GM06990 (cell line): ENCODE measurements around the gene MAB21L2.
"Not testable (repeated sequence)": the region's sequence is repeated elsewhere in the genome, so short reads cannot be mapped to it uniquely, and the experiment has no call there.

Experiments
- DNase-seq: peaks from one replicate; pipeline ENCODE4 v3.0.0-alpha.2; 2011; ENCODE audit not compliant: insufficient read length; ENCODE audit errors: extremely low read depth
- H3K27me3 ChIP-seq: replicated peaks from 2 replicates; pipeline ENCODE4 v1.6.0; 2011; ENCODE audit warnings: low read length; ENCODE audit not compliant: control insufficient read depth, insufficient read depth
- H3K36me3 ChIP-seq: 2 replicates; pipeline ENCODE4 v1.5.1; 2011; ENCODE audit warnings: low read length; ENCODE audit not compliant: control insufficient read depth, insufficient read depth
- H3K4me3 ChIP-seq: replicated peaks from 2 replicates; pipeline ENCODE4 v1.5.1; 2011; ENCODE audit warnings: low read depth, mild to moderate bottlenecking, control low read depth, low read length
- TF ChIP-seq, protein P1 (sequence below): IDR thresholded peaks from 2 replicates; pipeline ENCODE4 v1.5.1; 2011; ENCODE audit warnings: low read length, control low read depth, mild to moderate bottlenecking, inconsistent platforms; ENCODE audit not compliant: insufficient read depth, poor library complexity, severe bottlenecking

The MAB21L2 gene

DNA sequence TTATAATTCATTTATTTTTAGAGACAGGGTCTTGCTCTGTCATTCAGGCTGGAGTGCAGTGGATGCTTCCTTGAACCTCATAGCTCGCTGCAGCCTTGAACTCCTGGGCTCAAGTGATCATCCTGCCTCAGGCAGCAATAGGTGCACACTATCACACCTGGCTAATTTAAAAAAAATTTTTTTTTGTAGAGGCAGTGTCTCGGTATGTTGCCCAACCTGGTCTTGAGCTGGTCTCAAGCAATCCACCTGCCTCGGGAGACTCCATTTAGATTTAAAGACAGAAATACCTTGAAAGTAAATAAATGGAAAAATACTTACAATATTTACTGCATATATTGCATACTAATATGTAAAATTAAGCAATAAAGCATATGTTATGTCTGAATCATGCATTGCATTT lies 40.3 kb upstream of the MAB21L2 start:
- no peak for DNase-seq
- no peaks in the 10 kb centered on the region for H3K27me3 ChIP-seq
- H3K36me3 ChIP-seq = no peaks in the 10 kb centered on the region
- no peak overlapping the region for H3K4me3 ChIP-seq
- TF ChIP-seq, protein P1, sequence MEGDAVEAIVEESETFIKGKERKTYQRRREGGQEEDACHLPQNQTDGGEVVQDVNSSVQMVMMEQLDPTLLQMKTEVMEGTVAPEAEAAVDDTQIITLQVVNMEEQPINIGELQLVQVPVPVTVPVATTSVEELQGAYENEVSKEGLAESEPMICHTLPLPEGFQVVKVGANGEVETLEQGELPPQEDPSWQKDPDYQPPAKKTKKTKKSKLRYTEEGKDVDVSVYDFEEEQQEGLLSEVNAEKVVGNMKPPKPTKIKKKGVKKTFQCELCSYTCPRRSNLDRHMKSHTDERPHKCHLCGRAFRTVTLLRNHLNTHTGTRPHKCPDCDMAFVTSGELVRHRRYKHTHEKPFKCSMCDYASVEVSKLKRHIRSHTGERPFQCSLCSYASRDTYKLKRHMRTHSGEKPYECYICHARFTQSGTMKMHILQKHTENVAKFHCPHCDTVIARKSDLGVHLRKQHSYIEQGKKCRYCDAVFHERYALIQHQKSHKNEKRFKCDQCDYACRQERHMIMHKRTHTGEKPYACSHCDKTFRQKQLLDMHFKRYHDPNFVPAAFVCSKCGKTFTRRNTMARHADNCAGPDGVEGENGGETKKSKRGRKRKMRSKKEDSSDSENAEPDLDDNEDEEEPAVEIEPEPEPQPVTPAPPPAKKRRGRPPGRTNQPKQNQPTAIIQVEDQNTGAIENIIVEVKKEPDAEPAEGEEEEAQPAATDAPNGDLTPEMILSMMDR = no peak

DNA sequence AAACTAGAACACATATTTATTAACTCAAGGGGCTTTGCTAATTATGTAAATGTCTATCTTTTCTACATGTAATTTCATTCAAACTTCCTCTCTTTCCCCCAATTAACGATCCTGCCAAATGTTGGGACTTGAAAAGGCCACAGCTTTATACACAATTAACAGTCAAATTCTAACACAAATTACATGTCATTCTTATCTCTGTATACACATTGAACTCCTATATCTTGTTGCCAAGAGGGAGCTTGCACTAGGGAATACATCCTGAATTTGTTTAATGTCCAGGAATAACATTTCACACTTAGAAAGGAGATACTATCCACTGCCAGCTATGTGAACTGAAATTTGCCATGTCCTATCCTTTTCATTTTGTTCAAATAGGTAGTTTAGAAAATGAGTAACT lies 38.9 kb upstream of the MAB21L2 start:
- H3K27me3 ChIP-seq = no peaks in the 10 kb centered on the region
- H3K36me3 ChIP-seq = no peaks in the 10 kb centered on the region
- no peak overlapping the region for H3K4me3 ChIP-seq
- TF ChIP-seq, protein P1 = no peak
- DNase-seq = no peak

DNA sequence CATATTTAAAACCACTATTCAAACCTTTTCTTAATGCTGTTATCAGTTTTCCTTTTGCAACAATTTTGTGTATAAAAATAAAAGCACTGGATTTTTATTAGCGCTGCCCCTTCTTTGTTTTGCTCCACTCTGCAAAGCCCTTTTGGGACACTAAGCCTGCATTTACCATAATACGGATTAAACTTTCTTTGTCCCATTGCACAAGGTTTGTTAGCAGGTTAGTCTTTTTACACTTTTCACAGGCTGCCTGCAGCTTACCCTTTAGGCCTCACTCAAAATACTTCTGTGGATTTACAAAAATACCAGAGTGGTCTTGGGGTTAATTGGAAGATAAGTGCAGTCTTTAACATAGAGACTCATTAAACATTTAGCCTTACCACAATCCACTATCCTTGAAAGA lies 35.7 kb upstream of the MAB21L2 start:
- no peak for DNase-seq
- H3K36me3 ChIP-seq = no peaks in the 10 kb centered on the region
- no peaks in the 10 kb centered on the region for H3K27me3 ChIP-seq
- TF ChIP-seq, protein P1 = no peak
- no peak overlapping the region for H3K4me3 ChIP-seq

DNA sequence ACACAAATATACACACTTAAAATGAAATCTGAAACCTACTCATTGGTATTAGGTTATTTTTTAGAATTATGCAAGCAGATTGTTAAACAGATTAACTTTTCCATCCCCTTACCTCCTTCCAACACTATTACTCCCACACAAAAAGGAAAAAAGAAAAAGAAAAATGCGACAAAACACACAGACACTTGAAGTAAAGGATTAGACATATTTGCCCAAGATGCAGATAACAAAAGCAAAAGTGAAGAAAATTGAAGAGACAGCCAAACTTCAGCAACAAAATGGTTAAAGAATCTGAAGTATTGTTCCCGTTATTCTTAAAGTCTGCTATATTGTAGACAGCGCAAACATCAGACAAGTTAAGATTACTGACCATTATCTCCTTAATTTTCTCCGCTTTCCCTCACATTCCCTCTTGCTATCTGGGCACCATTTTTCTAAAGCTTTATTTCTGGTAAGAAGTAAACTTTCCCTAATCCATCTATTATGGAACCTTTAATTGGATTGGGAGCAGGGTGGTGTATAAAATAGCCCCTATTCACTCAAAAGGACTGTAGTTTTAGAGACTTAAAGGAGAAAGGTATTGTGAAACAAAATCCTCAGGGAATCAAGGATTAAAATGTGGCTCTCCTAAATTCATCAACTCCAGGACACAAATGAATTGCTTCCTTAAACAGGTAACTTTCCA lies 34.7 kb upstream of the MAB21L2 start:
- H3K4me3 ChIP-seq = no peak overlapping the region
- no peak for DNase-seq
- TF ChIP-seq, protein P1 = no peak
- H3K36me3 ChIP-seq = no peaks in the 10 kb centered on the region
- H3K27me3 ChIP-seq = no peaks in the 10 kb centered on the region

DNA sequence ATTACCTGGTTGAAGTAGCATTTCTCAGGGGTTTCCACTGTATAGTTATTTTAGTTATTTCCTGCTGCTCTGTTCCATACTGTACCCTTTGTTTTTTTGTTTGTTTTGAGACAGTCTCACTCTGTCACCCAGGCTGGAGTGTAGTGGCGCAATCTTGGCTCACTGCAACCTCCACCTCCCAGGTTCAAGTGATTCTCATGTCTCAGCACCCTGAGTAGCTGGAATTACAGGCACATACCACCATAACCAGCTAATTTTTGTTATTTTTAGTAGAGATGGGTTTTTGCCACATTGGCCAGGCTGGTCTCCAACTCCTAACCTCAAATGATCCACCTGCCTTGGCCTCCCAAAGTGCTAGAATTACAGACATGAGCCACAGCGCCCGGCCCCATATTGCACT lies 24.1 kb upstream of the MAB21L2 start:
- H3K36me3 ChIP-seq, DNase-seq, H3K27me3 ChIP-seq, H3K4me3 ChIP-seq: not testable (repeated sequence)

DNA sequence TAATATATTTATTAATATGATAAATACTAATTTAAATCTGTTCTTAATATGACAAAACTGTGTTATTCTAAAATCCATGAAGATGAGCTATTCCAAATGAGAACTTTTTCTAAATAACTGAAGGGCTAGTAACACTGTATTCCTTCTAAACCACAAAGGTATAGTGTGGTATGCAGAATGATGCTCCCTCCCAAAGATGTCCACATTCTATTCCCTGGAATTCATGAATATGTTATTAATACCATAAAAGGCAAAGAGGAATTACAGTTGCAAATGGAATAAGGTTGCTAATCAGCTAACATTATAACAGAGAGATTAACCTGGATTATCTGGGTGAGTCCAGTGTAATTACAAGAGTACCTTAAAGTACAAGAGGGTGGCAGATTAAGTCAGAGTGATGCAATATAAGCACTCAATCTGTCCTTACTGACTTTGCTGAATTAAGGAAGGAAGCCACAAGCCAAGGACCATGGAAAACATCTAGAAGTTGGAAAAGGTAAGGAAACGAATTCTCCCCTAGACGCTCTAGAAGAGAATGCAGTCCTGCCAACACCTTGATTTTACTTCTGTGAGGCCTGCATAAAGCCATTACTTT lies 20.7 kb upstream of the MAB21L2 start:
- TF ChIP-seq, protein P1 = no peak

More for the DNA sequence above, 20.7 kb upstream of the MAB21L2 start:
- Histone ChIP-seq H3K4me3 (no peak overlapping the region), H3K36me3 (no peaks in the 10 kb centered on the region), H3K27me3 (no peaks in the 10 kb centered on the region)
- no peak for DNase-seq
